Urothelium cell line (cell line): Measurements from ENCODE around the gene RNF123.
"Not testable (repeated sequence)": the region's sequence is repeated elsewhere in the genome, so short reads cannot be mapped to it uniquely, and the experiment has no call there.

ENCODE experiments used
- DNase-seq: peaks from one replicate; pipeline ENCODE4 v3.0.0; 2011; ENCODE audit warnings: low spot score, mixed read lengths
- FAIRE-seq: peaks from 2 replicates; lab custom pipeline; 2011; peaks lifted over from hg19 to GRCh38; lab: Jason Lieb, UNC

Gene RNF123

GRCh38 chr3:49674497-49674983 lies 14.8 kb upstream of the RNF123 start:
- FAIRE-seq (peak; percentile 68), DNase-seq (no peak)

GRCh38 chr3:49675912-49676311 lies 13.4 kb upstream of the RNF123 start:
- FAIRE-seq = no peak
- no peak for DNase-seq

- FAIRE-seq = no peak
Measured at GRCh38 chr3:49680493-49681231, 8.7 kb upstream of the RNF123 start.

GRCh38 chr3:49681232-49681522 lies 8.2 kb upstream of the RNF123 start:
- no peak for DNase-seq
- FAIRE-seq = no peak

More at GRCh38 chr3:49680493-49681231, 8.7 kb upstream of the RNF123 start:
- no peak for DNase-seq

GRCh38 chr3:49681543-49681942 lies 7.8 kb upstream of the RNF123 start:
- no peak for DNase-seq
- no peak for FAIRE-seq

GRCh38 chr3:49683162-49683561 lies 6.2 kb upstream of the RNF123 start:
- FAIRE-seq (no peak), DNase-seq (no peak)

GRCh38 chr3:49684453-49684852 lies 4.9 kb upstream of the RNF123 start:
- FAIRE-seq, DNase-seq: not testable (repeated sequence)

- DNase-seq, FAIRE-seq: not testable (repeated sequence)
Measured at GRCh38 chr3:49685103-49685502, 4.3 kb upstream of the RNF123 start.

- FAIRE-seq, DNase-seq: not testable (repeated sequence)
Measured at GRCh38 chr3:49685846-49686245, 3.5 kb upstream of the RNF123 start.

- not testable (repeated sequence) for DNase-seq, FAIRE-seq
Measured at GRCh38 chr3:49686346-49686745, 3.0 kb upstream of the RNF123 start.

- not testable (repeated sequence) for FAIRE-seq, DNase-seq
Measured at GRCh38 chr3:49686769-49687423, 2.5 kb upstream of the RNF123 start.

- not testable (repeated sequence) for FAIRE-seq, DNase-seq
Measured at GRCh38 chr3:49687424-49687795, 1.9 kb upstream of the RNF123 start.

GRCh38 chr3:49688338-49689045 lies 865 bp upstream of the RNF123 start:
- DNase-seq, FAIRE-seq: not testable (repeated sequence)

GRCh38 chr3:49689908-49690624 lies 709 bp downstream of the RNF123 start:
- not testable (repeated sequence) for FAIRE-seq
- DNase-seq = peak; percentile 27

GRCh38 chr3:49690856-49691255 lies 1.5 kb downstream of the RNF123 start:
- FAIRE-seq = not testable (repeated sequence)

GRCh38 chr3:49691481-49691880 lies 2.1 kb downstream of the RNF123 start:
- not testable (repeated sequence) for FAIRE-seq, DNase-seq

More at GRCh38 chr3:49690856-49691255, 1.5 kb downstream of the RNF123 start:
- not testable (repeated sequence) for DNase-seq

GRCh38 chr3:49694409-49695070 lies 5.2 kb downstream of the RNF123 start:
- not testable (repeated sequence) for FAIRE-seq, DNase-seq

GRCh38 chr3:49695350-49696015 lies 6.1 kb downstream of the RNF123 start:
- DNase-seq, FAIRE-seq: not testable (repeated sequence)

GRCh38 chr3:49699281-49699979 lies 10.1 kb downstream of the RNF123 start:
- no peak for DNase-seq
- FAIRE-seq = no peak
